Astrocyte (in vitro differentiated cells and primary cell): ENCODE measurements around the gene MYRIP.

Experiments
- EZH2 ChIP-seq: IDR thresholded peaks from 2 replicates; pipeline ENCODE4 v1.6.1; 2012; ENCODE audit warnings: mild to moderate bottlenecking, low read length, inconsistent platforms; ENCODE audit not compliant: insufficient read depth
- TF ChIP-seq, protein P1 (sequence below): IDR thresholded peaks from 2 replicates; pipeline ENCODE4 v1.5.1; 2011; ENCODE audit warnings: low read depth, mild to moderate bottlenecking, inconsistent platforms, low read length, moderate library complexity; ENCODE audit not compliant: insufficient read depth

DNA sequence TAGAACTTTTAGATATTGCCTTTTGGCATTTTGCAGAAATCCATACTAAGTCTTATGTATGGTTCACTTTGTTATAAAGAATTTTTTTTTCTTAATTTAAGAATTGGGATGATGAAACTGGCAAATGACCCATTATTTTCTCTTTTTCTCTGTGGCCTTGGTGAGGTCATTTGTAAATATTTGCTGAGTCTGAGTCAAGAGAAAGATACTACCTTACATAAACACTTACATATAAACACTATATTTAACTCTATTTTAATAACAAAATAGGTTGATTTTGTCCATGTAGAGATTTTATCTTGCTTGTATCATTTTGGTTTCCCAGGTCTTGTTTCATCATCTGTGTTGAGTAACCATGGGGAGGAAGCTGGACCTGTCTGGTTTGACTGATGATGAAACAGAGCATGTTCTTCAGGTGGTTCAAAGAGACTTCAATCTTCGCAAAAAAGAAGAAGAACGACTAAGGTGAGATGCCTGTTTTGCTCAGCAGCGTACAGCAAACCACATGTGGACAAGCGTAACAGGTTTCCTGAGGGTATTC lies 91.1 kb downstream of the MYRIP start:
- TF ChIP-seq, protein P1, sequence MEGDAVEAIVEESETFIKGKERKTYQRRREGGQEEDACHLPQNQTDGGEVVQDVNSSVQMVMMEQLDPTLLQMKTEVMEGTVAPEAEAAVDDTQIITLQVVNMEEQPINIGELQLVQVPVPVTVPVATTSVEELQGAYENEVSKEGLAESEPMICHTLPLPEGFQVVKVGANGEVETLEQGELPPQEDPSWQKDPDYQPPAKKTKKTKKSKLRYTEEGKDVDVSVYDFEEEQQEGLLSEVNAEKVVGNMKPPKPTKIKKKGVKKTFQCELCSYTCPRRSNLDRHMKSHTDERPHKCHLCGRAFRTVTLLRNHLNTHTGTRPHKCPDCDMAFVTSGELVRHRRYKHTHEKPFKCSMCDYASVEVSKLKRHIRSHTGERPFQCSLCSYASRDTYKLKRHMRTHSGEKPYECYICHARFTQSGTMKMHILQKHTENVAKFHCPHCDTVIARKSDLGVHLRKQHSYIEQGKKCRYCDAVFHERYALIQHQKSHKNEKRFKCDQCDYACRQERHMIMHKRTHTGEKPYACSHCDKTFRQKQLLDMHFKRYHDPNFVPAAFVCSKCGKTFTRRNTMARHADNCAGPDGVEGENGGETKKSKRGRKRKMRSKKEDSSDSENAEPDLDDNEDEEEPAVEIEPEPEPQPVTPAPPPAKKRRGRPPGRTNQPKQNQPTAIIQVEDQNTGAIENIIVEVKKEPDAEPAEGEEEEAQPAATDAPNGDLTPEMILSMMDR = no peak
- no peak for TF ChIP-seq EZH2
